K562 (cell line): Measurements from ENCODE around the gene RABL3. TPM values are rescaled to one million over a fixed set of nuclear protein-coding genes. Genes with fewer than 3 reads are reported as not detected.

Source experiments
- ATAC-seq: fragments of 200-7000 bp; cut with Tn5 transposase; 3 replicates; pipeline ENCODE4 v1.9.1; 2020; ENCODE audit warnings: moderate library complexity
- BruUV-seq: library from RNA; stranded (reverse); fragments of 400-500 nt; replicated peaks from 2 replicates; lab custom pipeline; 2021; lab: Mats Ljungman, UMichigan
- CTCF ChIA-PET: fragments of 300-600 bp; formaldehyde crosslinking; extraction: SDS; loops from one replicate; lab custom pipeline; 2021; ENCODE audit warnings: low intra/inter-chr PET ratio; lab: Yijun Ruan, JAX
- POLR2A ChIA-PET: fragments of 300-600, 350-650 bp; sonication (Branson Sonifier 250); formaldehyde crosslinking; extraction: SDS; loops from one replicate; lab custom pipeline; 2021; ENCODE audit warnings: antibody characterized with exemption, inconsistent platforms; lab: Yijun Ruan, JAX
- DNase-seq, 4 experiments: peaks; one replicate each; pipeline versions ENCODE4 v3.0.0 to v3.0.0-alpha.2; 2011 to 2018; ENCODE audit warnings: low spot score in 3 of 4, mixed read lengths in 3 of 4; ENCODE audit errors: extremely low read depth in 1 of 4
- FAIRE-seq: peaks from 2 replicates; lab custom pipeline; 2011; peaks lifted over from hg19 to GRCh38; lab: Jason Lieb, UNC
- H2AFZ ChIP-seq: 2 replicates; pipeline ENCODE4 v1.6.0; 2011; ENCODE audit warnings: low read depth, low read length, control low read depth, inconsistent platforms
- H3K27ac ChIP-seq: fragments of 200-600 bp; 3 replicates; pipeline ENCODE4 v1.8.0; 2011; ENCODE audit warnings: low read depth, mild to moderate bottlenecking, control low read depth, inconsistent platforms, low read length, moderate library complexity, mixed read lengths; ENCODE audit errors: extremely low read depth
- H3K27me3 ChIP-seq, 2 experiments: fragments of 300-600 bp in 1 of 2; 2 replicates in 1 of 2; 3 replicates in 1 of 2; pipeline versions ENCODE4 v1.6.0 to v1.8.0; 2011; ENCODE audit warnings: inconsistent platforms in 2 of 2, low read length in 2 of 2, mild to moderate bottlenecking in 1 of 2, mixed read lengths in 1 of 2, moderate library complexity in 1 of 2; ENCODE audit not compliant: control insufficient read depth in 2 of 2, insufficient read depth in 2 of 2
- H3K36me3 ChIP-seq: fragments of 300-600 bp; 3 replicates; pipeline ENCODE4 v1.8.0; 2011; ENCODE audit warnings: mild to moderate bottlenecking, low read length, inconsistent platforms; ENCODE audit not compliant: control insufficient read depth, insufficient read depth
- H3K4me1 ChIP-seq, 2 experiments: fragments of 200-600 bp in 1 of 2; replicated peaks in 1 of 2; 2 replicates in 1 of 2; 3 replicates in 1 of 2; pipeline versions ENCODE4 v1.5.1 to v1.8.0; 2011; ENCODE audit warnings: inconsistent platforms in 2 of 2, low read length in 2 of 2, mild to moderate bottlenecking in 1 of 2, mixed read lengths in 1 of 2, moderate library complexity in 1 of 2; ENCODE audit not compliant: control insufficient read depth in 2 of 2, insufficient read depth in 2 of 2
- H3K4me2 ChIP-seq: 2 replicates; pipeline ENCODE4 v1.6.1; 2011; ENCODE audit warnings: low read length, control low read depth, inconsistent platforms, mixed read lengths; ENCODE audit not compliant: insufficient read depth
- H3K4me3 ChIP-seq: fragments of 200-600 bp; sonication (generic), shearing (Covaris generic); 2 replicates; pipeline ENCODE4 v1.5.1; 2016; ENCODE audit warnings: control low read depth, inconsistent platforms
- H3K79me2 ChIP-seq: fragments of 200-600 bp; 3 replicates; pipeline ENCODE4 v1.8.0; 2011; ENCODE audit warnings: low read length, inconsistent platforms; ENCODE audit not compliant: control insufficient read depth, insufficient read depth
- H3K9ac ChIP-seq, 2 experiments: 2 replicates each; pipeline versions ENCODE4 v1.6.0 to v1.6.1; 2011; ENCODE audit warnings: low read depth in 2 of 2, low read length in 2 of 2, control low read depth in 1 of 2, inconsistent platforms in 1 of 2, mild to moderate bottlenecking in 1 of 2, mixed read lengths in 1 of 2; ENCODE audit not compliant: insufficient read depth in 1 of 2
- H3K9me1 ChIP-seq: one replicate; pipeline ENCODE4 v1.6.0; 2011; ENCODE audit warnings: inconsistent platforms, mild to moderate bottlenecking, low read length, moderate library complexity; ENCODE audit not compliant: control insufficient read depth, insufficient read depth
- H3K9me3 ChIP-seq: replicated peaks from 2 replicates; pipeline ENCODE4 v1.5.1; 2011; ENCODE audit warnings: low read depth, low read length, inconsistent platforms; ENCODE audit not compliant: control insufficient read depth, insufficient read depth
- H4K20me1 ChIP-seq: replicated peaks from 2 replicates; pipeline ENCODE4 v1.6.1; 2011; ENCODE audit warnings: low read length, inconsistent platforms, mixed read lengths; ENCODE audit not compliant: control insufficient read depth, insufficient read depth
- GABPA ChIP-seq: fragments of 200-800 bp; sonication (Bioruptor generic); conservative IDR thresholded peaks from 2 replicates; pipeline ENCODE4 v1.6.1; 2016; ENCODE audit warnings: low read depth, missing genetic modification characterization, missing compliant biosample characterization
- MAFK ChIP-seq: IDR thresholded peaks from 2 replicates; pipeline ENCODE4 v1.6.1; 2011; ENCODE audit warnings: low read length, improper control_type of control experiment
- MEF2A ChIP-seq: IDR thresholded peaks from 2 replicates; pipeline ENCODE4 v1.6.1; 2011; ENCODE audit warnings: low read depth, mild to moderate bottlenecking, low read length, moderate library complexity; ENCODE audit not compliant: control insufficient read depth
- RBM15 ChIP-seq: fragments of 200-400 bp; formaldehyde crosslinking; IDR thresholded peaks from 2 replicates; pipeline ENCODE4 v1.6.1; 2018; ENCODE audit warnings: mild to moderate bottlenecking, low read length, moderate library complexity; ENCODE audit not compliant: insufficient read depth
- SNIP1 ChIP-seq: fragments of 450-650 bp; IDR thresholded peaks from 2 replicates; pipeline ENCODE4 v1.7.1; 2017; ENCODE audit warnings: low read depth, mild to moderate bottlenecking
- VEZF1 ChIP-seq: fragments of 200-800 bp; sonication (Bioruptor generic); IDR thresholded peaks from 2 replicates; pipeline ENCODE4 v1.6.1; 2017; ENCODE audit warnings: missing genetic modification characterization, missing compliant biosample characterization
- ZBTB49 ChIP-seq: sonication (generic); formaldehyde crosslinking; IDR thresholded peaks from 2 replicates; pipeline ENCODE4 v1.8.0; 2022; ENCODE audit warnings: missing genetic modification reagents, mild to moderate bottlenecking, borderline replicate concordance
- ZNF639 ChIP-seq, 2 experiments: fragments of 200-800 bp in 1 of 2; sonication (Bioruptor generic) in 1 of 2; sonication (generic) in 1 of 2; formaldehyde crosslinking in 1 of 2; IDR thresholded peaks in 1 of 2; conservative IDR thresholded peaks in 1 of 2; 2 replicates each; pipeline versions ENCODE4 v1.5.0 to v1.6.1; 2016 to 2020; ENCODE audit warnings: missing compliant biosample characterization in 1 of 2, missing genetic modification characterization in 1 of 2, missing genetic modification reagents in 1 of 2
- ZNF717 ChIP-seq: fragments of 250-450 bp; sonication (Bioruptor Pico); IDR thresholded peaks from 2 replicates; pipeline ENCODE4 v1.5.0; 2021
- in situ Hi-C: fragments of 300-500 bp; cut with MboI; formaldehyde crosslinking; loops from 4 replicates; pipeline ENCODE4 v1.15.0; 2018; ENCODE audit warnings: inconsistent platforms, mixed read lengths
- intact Hi-C: fragments of 100-400 bp; cut with micrococcal nuclease; formaldehyde crosslinking; loops from 2 replicates; pipeline ENCODE4 v1.14.2; 2022
- polyA plus RNA-seq, 8 experiments: library from polyadenylated mRNA; depleted of rRNA in 4 of 8; stranded (reverse) in 5 of 8; unstranded in 3 of 8; fragments of >200 nt; fragmentation: Nextera tagmentation in 2 of 8; fragmentation: Illumina TruSeq in 1 of 8; extraction: Ambion mirVana in 2 of 8; extraction: Trizol in 1 of 8; gene quantifications; 2 replicates each; pipeline versions ENCODE4 v1.2.1 to v1.2.3, GENCODE V29; 2011 to 2014; ENCODE audit warnings: inconsistent platforms in 1 of 8, missing spikeins in 1 of 8
- total RNA-seq, 7 experiments: library from RNA; depleted of rRNA in 6 of 7; stranded (reverse); fragments of >200 nt in 6 of 7; fragmentation: Illumina TruSeq in 2 of 7; extraction: Trizol in 2 of 7; gene quantifications; 2 replicates each; pipeline versions ENCODE4 v1.2.1 to v1.2.3, GENCODE V29; 2011 to 2021; ENCODE audit warnings: low replicate concordance in 1 of 7

RABL3 gene
- total and polyA plus RNA-seq, 9 of the 15 experiments (the other 6 are each of a cell fraction or from before 2014, with no cell fraction given): 6.5 to 30.7 (median 12.3) TPM

- FAIRE-seq (no peak), ATAC-seq (no peak), DNase-seq (no peak)
- in situ Hi-C loops: no loop called here
- Histone ChIP-seq H3K36me3 (no peaks in the 10 kb centered on the region), H3K9ac (no peak overlapping the region), H3K79me2 (no peaks in the 10 kb centered on the region), H3K4me2 (no peak overlapping the region), H3K27me3 (no peaks in the 10 kb centered on the region), H3K27ac (no peak overlapping the region), H3K4me3 (no peak overlapping the region), H3K9me1 (no peaks in the 10 kb centered on the region), H3K4me1 (no peaks in the 10 kb centered on the region), H4K20me1 (no peaks in the 10 kb centered on the region), H2AFZ (no peak overlapping the region), H3K9me3 (no peaks in the 10 kb centered on the region)
- ChIA-PET POLR2A (no interaction called here), CTCF (no interaction called here)
- intact Hi-C loops: no loop called here
- BruUV-seq: no TSS peak
- TF ChIP-seq ZNF717: no peak
- TF ChIP-seq MAFK: no peak
- no peak for TF ChIP-seq VEZF1 (CRISPR knock-in tag)
- no peak for TF ChIP-seq ZNF639 (CRISPR knock-in tag; conservative IDR thresholded peaks at IDR 0.05 in 1 of 2, IDR thresholded peaks at IDR 0.05 in 1 of 2)
- no peak for TF ChIP-seq MEF2A
- no peak for TF ChIP-seq RBM15
- TF ChIP-seq GABPA (tag): no peak
- TF ChIP-seq SNIP1: no peak
- TF ChIP-seq ZBTB49: no peak
These were observed 77.4 kb downstream of the RABL3 start for GRCh38 chr3:120664926-120665325.
